ENCODE measurements around the gene TMEM43.

DNA sequence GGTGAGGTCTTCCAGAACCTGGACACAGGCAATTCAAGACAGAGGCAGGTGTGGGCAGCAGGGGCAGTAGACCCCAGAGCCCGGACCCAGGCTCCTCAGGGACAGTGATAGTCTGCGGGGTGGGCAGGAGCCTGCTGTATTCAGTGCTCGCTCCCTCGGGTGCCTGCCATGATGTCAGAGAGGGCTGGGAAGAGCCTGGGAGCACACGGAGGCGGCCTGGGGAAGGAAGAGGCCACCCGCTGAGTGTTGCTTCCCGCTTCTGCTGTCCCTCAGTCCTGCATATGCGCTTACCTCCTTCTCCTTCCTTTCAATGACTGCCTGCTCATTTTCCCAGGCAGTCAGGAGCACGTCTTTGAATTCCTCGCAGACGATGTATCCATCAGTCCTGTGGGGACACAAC, 22.8 kb downstream of the TMEM43 start:
- TF ChIP-seq, protein P1, sequence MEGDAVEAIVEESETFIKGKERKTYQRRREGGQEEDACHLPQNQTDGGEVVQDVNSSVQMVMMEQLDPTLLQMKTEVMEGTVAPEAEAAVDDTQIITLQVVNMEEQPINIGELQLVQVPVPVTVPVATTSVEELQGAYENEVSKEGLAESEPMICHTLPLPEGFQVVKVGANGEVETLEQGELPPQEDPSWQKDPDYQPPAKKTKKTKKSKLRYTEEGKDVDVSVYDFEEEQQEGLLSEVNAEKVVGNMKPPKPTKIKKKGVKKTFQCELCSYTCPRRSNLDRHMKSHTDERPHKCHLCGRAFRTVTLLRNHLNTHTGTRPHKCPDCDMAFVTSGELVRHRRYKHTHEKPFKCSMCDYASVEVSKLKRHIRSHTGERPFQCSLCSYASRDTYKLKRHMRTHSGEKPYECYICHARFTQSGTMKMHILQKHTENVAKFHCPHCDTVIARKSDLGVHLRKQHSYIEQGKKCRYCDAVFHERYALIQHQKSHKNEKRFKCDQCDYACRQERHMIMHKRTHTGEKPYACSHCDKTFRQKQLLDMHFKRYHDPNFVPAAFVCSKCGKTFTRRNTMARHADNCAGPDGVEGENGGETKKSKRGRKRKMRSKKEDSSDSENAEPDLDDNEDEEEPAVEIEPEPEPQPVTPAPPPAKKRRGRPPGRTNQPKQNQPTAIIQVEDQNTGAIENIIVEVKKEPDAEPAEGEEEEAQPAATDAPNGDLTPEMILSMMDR (IDR thresholded peaks at IDR 0.05): no peak
- TF ChIP-seq POLR2A (IDR thresholded peaks at IDR 0.05) (no peak), EP300 (IDR thresholded peaks at IDR 0.05) (no peak)
